BJ (cell line): ENCODE results near the gene ABCA8. TPM values are rescaled to one million over a fixed set of nuclear protein-coding genes. Genes with fewer than 3 reads are reported as not detected.
"Not testable (repeated sequence)": the region's sequence is repeated elsewhere in the genome, so short reads cannot be mapped to it uniquely, and the experiment has no call there.

Experiments used
- CTCF ChIA-PET: fragments of 350-600 bp; formaldehyde crosslinking; extraction: SDS; loops from one replicate; lab custom pipeline; 2021; ENCODE audit warnings: antibody characterized with exemption, inconsistent platforms; lab: Yijun Ruan, JAX
- POLR2A ChIA-PET: fragments of 300-600 bp; sonication (Branson Sonifier 250); formaldehyde crosslinking; extraction: SDS; loops from one replicate; lab custom pipeline; 2021; ENCODE audit warnings: antibody characterized with exemption; lab: Charles Lee
- DNase-seq: peaks from one replicate; pipeline ENCODE4 v3.0.0-alpha.2; 2011; ENCODE audit warnings: low read depth
- H3K27me3 ChIP-seq: 2 replicates; pipeline ENCODE4 v1.6.0; 2011; ENCODE audit warnings: low read length; ENCODE audit not compliant: control insufficient read depth, insufficient read depth
- H3K36me3 ChIP-seq: 2 replicates; pipeline ENCODE4 v1.5.1; 2011; ENCODE audit warnings: low read length; ENCODE audit not compliant: control insufficient read depth, insufficient read depth
- H3K4me3 ChIP-seq: 2 replicates; pipeline ENCODE4 v1.5.1; 2011; ENCODE audit warnings: low read depth, mild to moderate bottlenecking, control low read depth, low read length
- polyA plus RNA-seq: library from polyadenylated mRNA; depleted of rRNA; stranded (reverse); fragments of >200 nt; gene quantifications from 2 replicates; pipeline ENCODE4 v1.2.3, GENCODE V29; 2011
- TF ChIP-seq, protein P1 (sequence below): IDR thresholded peaks from 2 replicates; pipeline ENCODE4 v1.5.1; 2011; ENCODE audit warnings: low read depth, mild to moderate bottlenecking, control low read depth, inconsistent platforms, low read length, moderate library complexity; ENCODE audit not compliant: insufficient read depth

ABCA8 gene
- polyA plus RNA-seq, 1 experiment, result 0.27 TPM

- TF ChIP-seq, protein P1, sequence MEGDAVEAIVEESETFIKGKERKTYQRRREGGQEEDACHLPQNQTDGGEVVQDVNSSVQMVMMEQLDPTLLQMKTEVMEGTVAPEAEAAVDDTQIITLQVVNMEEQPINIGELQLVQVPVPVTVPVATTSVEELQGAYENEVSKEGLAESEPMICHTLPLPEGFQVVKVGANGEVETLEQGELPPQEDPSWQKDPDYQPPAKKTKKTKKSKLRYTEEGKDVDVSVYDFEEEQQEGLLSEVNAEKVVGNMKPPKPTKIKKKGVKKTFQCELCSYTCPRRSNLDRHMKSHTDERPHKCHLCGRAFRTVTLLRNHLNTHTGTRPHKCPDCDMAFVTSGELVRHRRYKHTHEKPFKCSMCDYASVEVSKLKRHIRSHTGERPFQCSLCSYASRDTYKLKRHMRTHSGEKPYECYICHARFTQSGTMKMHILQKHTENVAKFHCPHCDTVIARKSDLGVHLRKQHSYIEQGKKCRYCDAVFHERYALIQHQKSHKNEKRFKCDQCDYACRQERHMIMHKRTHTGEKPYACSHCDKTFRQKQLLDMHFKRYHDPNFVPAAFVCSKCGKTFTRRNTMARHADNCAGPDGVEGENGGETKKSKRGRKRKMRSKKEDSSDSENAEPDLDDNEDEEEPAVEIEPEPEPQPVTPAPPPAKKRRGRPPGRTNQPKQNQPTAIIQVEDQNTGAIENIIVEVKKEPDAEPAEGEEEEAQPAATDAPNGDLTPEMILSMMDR, result no peak
- Histone ChIP-seq H3K27me3 (no peaks in the 10 kb centered on the region), H3K4me3 (no peak overlapping the region), H3K36me3 (no peaks in the 10 kb centered on the region)
- no peak for DNase-seq
- ChIA-PET POLR2A (no interaction called here), CTCF (no interaction called here)
These were observed 10.7 kb downstream of the ABCA8 start for GRCh38 chr17:68944435-68945035.

- H3K36me3 ChIP-seq, H3K27me3 ChIP-seq, POLR2A ChIA-PET, H3K4me3 ChIP-seq, CTCF ChIA-PET, DNase-seq: not testable (repeated sequence)
These were observed 11.4 kb downstream of the ABCA8 start for GRCh38 chr17:68943812-68944182.

GRCh38 chr17:68943123-68943811 lies 11.9 kb downstream of the ABCA8 start:
- TF ChIP-seq, protein P1, result no peak
- POLR2A ChIA-PET, result no interaction called here
- Histone ChIP-seq H3K27me3 (no peaks in the 10 kb centered on the region), H3K4me3 (no peak overlapping the region), H3K36me3 (no peaks in the 10 kb centered on the region)
- no peak for DNase-seq
- CTCF ChIA-PET, result interaction anchor here (1.0 kb wide), 1 partner anchor 39 kb away, joined by 3 read pairs; no protein-coding TSS in a partner anchor

DNA sequence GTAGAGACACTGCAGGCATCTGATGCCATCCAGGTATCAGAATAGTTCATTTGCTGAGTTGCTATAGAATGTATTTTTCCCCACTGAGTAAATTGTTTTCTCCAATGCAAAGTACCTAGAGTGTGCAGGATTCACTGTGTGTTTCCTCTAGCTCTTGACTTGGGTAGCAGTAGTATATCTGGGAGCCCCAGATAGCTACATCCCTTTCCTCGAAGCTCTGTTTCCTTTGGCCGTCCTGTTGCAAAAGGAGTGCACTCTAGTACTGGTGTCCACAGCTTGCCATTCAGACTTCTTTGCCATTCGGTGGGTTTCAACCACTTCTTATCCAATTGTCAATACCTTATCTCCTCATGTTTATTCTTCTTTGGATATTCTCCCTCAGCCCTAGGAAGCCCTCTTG lies 12.8 kb downstream of the ABCA8 start:
- no peak overlapping the region for H3K4me3 ChIP-seq
- no peak for DNase-seq
- TF ChIP-seq, protein P1, result no peak
- no peaks in the 10 kb centered on the region for H3K27me3 ChIP-seq
- no peaks in the 10 kb centered on the region for H3K36me3 ChIP-seq
- POLR2A ChIA-PET, result no interaction called here
- CTCF ChIA-PET, result interaction anchor here (0.5 to 1.0 kb wide), 2 partner anchors 39 to 164 kb away, joined by 3 read pairs; no protein-coding TSS in a partner anchor

- no peaks in the 10 kb centered on the region for H3K36me3 ChIP-seq
- H3K27me3 ChIP-seq, result no peaks in the 10 kb centered on the region
- ChIA-PET POLR2A (no interaction called here), CTCF (interaction anchor here (0.5 to 0.6 kb wide), 2 partner anchors 118 to 163 kb away, joined by 3 to 5 read pairs; no protein-coding TSS in a partner anchor)
- TF ChIP-seq, protein P1, result no peak
- H3K4me3 ChIP-seq, result no peak overlapping the region
- no peak for DNase-seq
These were observed 13.4 kb downstream of the ABCA8 start for GRCh38 chr17:68941761-68942160.

- Histone ChIP-seq H3K4me3 (no peak overlapping the region), H3K27me3 (no peaks in the 10 kb centered on the region), H3K36me3 (no peaks in the 10 kb centered on the region)
- CTCF ChIA-PET, result no interaction called here
- POLR2A ChIA-PET, result no interaction called here
- DNase-seq, result no peak
- TF ChIP-seq, protein P1, result no peak
These were observed 16.0 kb downstream of the ABCA8 start for GRCh38 chr17:68939195-68939594.
